ENCODE results near the gene TTF1.

The TTF1 gene

DNA sequence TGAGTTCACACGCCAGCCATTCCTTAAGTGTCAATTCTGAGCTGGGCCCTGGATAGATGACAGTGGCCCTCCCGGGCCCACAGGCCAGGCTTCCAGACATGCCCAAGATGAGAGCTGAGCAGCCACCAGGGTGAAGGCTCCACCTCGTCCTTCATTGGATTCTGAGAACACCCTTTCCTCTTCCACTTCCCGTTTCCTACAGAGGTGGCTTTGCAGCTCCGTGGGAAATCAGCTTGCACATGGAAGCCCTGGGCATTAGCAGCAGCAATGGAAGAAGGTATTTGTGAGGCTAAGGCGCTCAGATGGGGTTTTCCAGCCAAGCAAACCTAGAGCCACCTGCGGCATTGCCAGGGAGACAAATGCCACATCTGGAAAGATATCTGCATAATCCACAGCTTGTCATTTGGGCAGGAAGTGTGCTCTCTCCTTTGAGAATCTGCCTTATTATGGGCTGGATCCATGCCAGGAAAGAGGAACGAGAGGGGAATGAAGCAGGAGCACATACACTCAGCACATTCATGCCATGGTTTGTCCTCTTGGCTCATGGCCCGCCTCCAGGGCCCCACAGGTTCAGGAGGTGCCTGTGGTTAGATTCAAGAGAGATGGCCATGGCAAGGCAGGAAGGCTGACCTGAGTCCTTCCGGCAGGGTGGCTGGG lies 37.4 kb upstream of the TTF1 start:
- ChIA-PET CTCF (no interaction called here), POLR2A (no interaction called here)
- no peak for DNase-seq (ENCODE audit: low read depth, low spot score)
- TF ChIP-seq CTCF (IDR thresholded peaks at IDR 0.05; ENCODE audit: insufficient read depth, low read length, missing control alignments), result no peak
- H3K4me3 ChIP-seq (ENCODE audit: low read depth, low read length), result no peak overlapping the region

DNA sequence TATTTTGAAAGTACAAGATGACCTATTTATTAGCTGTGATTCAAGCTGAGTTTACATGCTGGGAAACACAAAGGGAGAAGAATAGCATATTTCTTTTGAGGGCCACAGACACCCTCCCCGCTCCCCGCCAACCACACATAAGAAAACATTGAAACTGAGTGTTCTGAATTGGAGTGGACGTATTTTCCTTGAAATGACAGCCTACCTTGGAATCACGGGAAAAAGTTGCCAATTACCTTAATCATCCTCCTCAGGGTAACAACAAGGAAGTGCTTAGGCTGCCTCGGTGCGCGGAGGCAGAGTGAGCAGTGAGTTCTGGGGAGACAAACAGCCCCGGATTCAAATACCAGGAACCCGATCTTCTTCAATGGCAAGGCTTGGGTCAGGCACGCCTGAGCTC lies 34.8 kb upstream of the TTF1 start:
- TF ChIP-seq CTCF (IDR thresholded peaks at IDR 0.05; ENCODE audit: insufficient read depth, low read length, missing control alignments), result no peak
- H3K4me3 ChIP-seq (ENCODE audit: low read depth, low read length), result no peak overlapping the region
- DNase-seq (ENCODE audit: low read depth, low spot score), result no peak
- ChIA-PET CTCF (no interaction called here), POLR2A (no interaction called here)

- CTCF ChIA-PET, result no interaction called here
- TF ChIP-seq CTCF (IDR thresholded peaks at IDR 0.05; ENCODE audit: insufficient read depth, low read length, missing control alignments), result no peak
- no peak overlapping the region for H3K4me3 ChIP-seq (ENCODE audit: low read depth, low read length)
- POLR2A ChIA-PET, result no interaction called here
- DNase-seq (ENCODE audit: low read depth, low spot score), result no peak
Measured at GRCh38 chr9:132440735-132441134, 34.1 kb upstream of the TTF1 start.

- DNase-seq (ENCODE audit: low read depth, low spot score), result no peak
- H3K4me3 ChIP-seq (ENCODE audit: low read depth, low read length), result no peak overlapping the region
- CTCF ChIA-PET, result no interaction called here
- TF ChIP-seq CTCF (IDR thresholded peaks at IDR 0.05; ENCODE audit: insufficient read depth, low read length, missing control alignments), result no peak
- POLR2A ChIA-PET, result interaction anchor here (0.5 kb wide), 1 partner anchor 9 kb away, joined by 3 read pairs; no protein-coding TSS in a partner anchor
Measured at GRCh38 chr9:132439153-132439552, 32.5 kb upstream of the TTF1 start.

DNA sequence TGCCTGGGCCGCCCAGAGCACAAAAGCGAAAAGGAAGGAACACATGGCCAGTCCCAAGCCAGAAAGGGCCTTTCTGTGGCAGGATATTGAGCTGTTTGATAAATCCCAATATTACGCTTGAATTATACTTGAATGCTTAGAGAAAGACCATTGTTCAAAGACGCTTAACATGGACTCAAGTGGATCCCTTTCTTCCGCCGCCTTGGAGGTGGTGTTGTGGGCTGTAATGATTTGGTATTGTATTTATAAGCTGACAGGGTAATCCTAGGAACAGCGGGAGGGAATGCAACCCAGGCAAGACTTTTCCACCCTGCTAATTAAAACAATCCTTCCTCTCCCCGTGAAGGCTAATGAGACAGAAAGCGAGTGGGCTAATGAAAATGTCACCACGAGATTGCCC lies 28.2 kb upstream of the TTF1 start:
- ChIA-PET POLR2A (no interaction called here), CTCF (no interaction called here)
- H3K4me3 ChIP-seq (ENCODE audit: low read depth, low read length), result no peak overlapping the region
- no peak for DNase-seq (ENCODE audit: low read depth, low spot score)
- no peak for TF ChIP-seq CTCF (IDR thresholded peaks at IDR 0.05; ENCODE audit: insufficient read depth, low read length, missing control alignments)

- CTCF ChIA-PET, result no interaction called here
- TF ChIP-seq CTCF (IDR thresholded peaks at IDR 0.05; ENCODE audit: insufficient read depth, low read length, missing control alignments), result no peak
- no peak overlapping the region for H3K4me3 ChIP-seq (ENCODE audit: low read depth, low read length)
- DNase-seq (ENCODE audit: low read depth, low spot score), result no peak
- POLR2A ChIA-PET, result no interaction called here
Measured at GRCh38 chr9:132430998-132431397, 24.4 kb upstream of the TTF1 start.
